GM19043 (cell line): ENCODE results near the gene MUC5B.
"Not testable (repeated sequence)": the region's sequence is repeated elsewhere in the genome, so short reads cannot be mapped to it uniquely, and the experiment has no call there.

Experiments
- ATAC-seq: cut with Tn5 transposase; IDR thresholded peaks from one replicate; pipeline ENCODE4 v1.9.1; 2021; ENCODE audit warnings: low read depth; ENCODE audit not compliant: unreplicated experiment

MUC5B gene

DNA sequence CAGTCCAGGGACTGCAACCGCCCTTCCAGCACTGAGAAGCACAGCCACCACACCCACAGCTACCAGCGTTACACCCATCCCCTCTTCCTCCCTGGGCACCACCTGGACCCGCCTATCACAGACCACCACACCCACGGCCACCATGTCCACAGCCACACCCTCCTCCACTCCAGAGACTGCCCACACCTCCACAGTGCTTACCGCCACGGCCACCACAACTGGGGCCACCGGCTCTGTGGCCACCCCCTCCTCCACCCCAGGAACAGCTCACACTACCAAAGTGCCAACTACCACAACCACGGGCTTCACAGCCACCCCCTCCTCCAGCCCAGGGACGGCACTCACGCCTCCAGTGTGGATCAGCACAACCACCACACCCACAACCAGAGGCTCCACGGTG lies 19.9 kb downstream of the MUC5B start:
- not testable (repeated sequence) for ATAC-seq

GRCh38 chr11:1243521-1243920 lies 20.7 kb downstream of the MUC5B start:
- not testable (repeated sequence) for ATAC-seq

DNA sequence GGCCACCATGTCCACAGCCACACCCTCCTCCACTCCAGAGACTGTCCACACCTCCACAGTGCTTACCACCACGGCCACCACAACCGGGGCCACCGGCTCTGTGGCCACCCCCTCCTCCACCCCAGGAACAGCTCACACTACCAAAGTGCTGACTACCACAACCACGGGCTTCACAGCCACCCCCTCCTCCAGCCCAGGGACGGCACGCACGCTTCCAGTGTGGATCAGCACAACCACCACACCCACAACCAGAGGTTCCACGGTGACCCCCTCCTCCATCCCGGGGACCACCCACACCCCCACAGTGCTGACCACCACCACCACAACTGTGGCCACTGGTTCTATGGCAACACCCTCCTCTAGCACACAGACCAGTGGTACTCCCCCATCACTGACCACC lies 21.7 kb downstream of the MUC5B start:
- ATAC-seq: not testable (repeated sequence)

DNA sequence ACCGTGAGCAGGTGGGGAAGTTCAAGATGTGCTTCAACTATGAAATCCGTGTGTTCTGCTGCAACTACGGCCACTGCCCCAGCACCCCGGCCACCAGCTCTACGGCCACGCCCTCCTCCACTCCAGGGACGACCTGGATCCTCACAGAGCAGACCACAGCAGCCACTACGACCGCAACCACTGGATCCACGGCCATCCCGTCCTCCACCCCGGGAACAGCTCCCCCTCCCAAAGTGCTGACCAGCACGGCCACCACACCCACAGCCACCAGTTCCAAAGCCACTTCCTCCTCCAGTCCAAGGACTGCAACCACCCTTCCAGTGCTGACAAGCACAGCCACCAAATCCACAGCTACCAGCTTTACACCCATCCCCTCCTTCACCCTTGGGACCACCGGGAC lies 22.9 kb downstream of the MUC5B start:
- not testable (repeated sequence) for ATAC-seq

GRCh38 chr11:1246301-1246700 lies 23.4 kb downstream of the MUC5B start:
- not testable (repeated sequence) for ATAC-seq

DNA sequence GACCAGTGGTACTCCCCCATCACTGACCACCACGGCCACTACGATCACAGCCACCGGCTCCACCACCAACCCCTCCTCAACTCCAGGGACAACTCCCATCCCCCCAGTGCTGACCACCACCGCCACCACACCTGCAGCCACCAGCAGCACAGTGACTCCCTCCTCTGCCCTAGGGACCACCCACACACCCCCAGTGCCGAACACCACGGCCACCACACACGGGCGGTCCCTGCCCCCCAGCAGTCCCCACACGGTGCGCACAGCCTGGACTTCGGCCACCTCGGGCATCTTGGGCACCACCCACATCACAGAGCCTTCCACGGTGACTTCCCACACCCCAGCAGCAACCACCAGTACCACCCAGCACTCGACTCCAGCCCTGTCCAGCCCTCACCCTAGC lies 24.2 kb downstream of the MUC5B start:
- ATAC-seq: not testable (repeated sequence)

DNA sequence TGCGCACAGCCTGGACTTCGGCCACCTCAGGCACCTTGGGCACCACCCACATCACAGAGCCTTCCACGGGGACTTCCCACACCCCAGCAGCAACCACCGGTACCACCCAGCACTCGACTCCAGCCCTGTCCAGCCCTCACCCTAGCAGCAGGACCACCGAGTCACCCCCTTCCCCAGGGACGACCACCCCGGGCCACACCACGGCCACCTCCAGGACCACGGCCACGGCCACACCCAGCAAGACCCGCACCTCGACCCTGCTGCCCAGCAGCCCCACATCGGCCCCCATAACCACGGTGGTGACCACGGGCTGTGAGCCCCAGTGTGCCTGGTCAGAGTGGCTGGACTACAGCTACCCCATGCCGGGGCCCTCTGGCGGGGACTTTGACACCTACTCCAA lies 26.1 kb downstream of the MUC5B start:
- not testable (repeated sequence) for ATAC-seq

GRCh38 chr11:1250411-1250810 lies 27.5 kb downstream of the MUC5B start:
- ATAC-seq: not testable (repeated sequence)

DNA sequence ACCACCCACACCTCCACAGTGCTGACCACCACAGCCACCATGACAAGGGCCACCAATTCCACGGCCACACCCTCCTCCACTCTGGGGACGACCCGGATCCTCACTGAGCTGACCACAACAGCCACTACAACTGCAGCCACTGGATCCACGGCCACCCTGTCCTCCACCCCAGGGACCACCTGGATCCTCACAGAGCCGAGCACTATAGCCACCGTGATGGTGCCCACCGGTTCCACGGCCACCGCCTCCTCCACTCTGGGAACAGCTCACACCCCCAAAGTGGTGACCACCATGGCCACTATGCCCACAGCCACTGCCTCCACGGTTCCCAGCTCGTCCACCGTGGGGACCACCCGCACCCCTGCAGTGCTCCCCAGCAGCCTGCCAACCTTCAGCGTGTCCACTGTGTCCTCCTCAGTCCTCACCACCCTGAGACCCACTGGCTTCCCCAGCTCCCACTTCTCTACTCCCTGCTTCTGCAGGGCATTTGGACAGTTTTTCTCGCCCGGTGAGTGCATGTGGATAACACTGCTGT lies 28.4 kb downstream of the MUC5B start:
- no peak for ATAC-seq

DNA sequence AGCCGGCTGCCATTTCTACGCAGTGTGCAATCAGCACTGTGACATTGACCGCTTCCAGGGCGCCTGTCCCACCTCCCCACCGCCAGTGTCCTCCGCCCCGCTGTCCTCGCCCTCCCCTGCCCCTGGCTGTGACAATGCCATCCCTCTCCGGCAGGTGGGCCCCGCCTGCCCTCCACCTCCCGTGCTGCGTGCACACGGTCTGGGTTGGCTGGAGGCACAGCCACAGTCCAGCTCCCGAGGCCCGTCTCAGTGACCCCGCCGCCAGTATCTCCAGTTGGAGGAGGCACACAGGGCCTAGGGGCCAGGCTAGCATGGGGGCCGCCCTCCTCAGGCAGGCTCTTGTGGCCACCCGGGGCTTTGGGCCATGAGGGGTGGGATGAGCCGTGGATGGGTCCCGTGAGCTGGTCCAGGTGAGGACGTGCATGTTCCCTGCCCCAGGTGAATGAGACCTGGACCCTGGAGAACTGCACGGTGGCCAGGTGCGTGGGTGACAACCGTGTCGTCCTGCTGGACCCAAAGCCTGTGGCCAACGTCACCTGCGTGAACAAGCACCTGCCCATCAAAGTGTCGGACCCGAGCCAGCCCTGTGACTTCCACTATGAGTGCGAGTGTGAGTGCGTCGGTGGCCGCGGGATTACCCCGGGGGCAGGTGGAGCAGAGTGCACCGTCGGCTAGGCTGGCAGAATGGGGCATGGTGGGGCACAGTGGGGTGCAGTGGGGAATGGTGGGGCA lies 29.7 kb downstream of the MUC5B start:
- ATAC-seq: no peak

- ATAC-seq: no peak
These were observed 30.2 kb downstream of the MUC5B start for GRCh38 chr11:1253103-1253485.

DNA sequence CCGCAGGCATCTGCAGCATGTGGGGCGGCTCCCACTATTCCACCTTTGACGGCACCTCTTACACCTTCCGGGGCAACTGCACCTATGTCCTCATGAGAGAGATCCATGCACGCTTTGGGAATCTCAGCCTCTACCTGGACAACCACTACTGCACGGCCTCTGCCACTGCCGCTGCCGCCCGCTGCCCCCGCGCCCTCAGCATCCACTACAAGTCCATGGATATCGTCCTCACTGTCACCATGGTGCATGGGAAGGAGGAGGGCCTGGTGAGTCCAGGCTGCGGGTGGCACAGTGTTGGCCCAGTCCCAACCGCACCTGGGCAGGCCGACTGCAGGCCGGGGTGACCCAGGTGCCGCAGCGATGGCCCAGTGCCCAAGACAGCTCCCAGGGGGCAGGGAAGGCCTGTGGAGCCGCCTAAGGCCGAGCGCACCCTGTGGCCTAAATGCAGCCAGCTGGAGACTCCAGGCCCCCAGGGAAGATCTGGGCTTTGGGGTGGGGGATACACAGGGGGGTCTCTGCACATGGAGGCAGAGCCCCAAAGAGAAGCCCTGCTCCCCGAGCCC lies 31.3 kb downstream of the MUC5B start:
- ATAC-seq: no peak

DNA sequence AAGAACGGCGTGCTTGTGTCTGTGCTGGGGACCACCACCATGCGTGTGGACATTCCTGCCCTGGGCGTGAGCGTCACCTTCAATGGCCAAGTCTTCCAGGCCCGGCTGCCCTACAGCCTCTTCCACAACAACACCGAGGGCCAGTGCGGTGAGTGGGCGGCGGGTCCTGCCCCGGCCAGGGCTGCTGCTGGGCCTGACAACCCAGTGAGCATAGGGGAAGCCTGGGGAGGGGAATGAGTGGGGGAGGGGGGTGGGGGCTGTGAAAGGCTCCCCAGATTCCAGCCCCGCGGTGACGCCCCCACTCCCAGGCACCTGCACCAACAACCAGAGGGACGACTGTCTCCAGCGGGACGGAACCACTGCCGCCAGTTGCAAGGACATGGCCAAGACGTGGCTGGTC lies 31.9 kb downstream of the MUC5B start:
- no peak for ATAC-seq

GRCh38 chr11:1255151-1255550 lies 32.3 kb downstream of the MUC5B start:
- ATAC-seq: no peak

DNA sequence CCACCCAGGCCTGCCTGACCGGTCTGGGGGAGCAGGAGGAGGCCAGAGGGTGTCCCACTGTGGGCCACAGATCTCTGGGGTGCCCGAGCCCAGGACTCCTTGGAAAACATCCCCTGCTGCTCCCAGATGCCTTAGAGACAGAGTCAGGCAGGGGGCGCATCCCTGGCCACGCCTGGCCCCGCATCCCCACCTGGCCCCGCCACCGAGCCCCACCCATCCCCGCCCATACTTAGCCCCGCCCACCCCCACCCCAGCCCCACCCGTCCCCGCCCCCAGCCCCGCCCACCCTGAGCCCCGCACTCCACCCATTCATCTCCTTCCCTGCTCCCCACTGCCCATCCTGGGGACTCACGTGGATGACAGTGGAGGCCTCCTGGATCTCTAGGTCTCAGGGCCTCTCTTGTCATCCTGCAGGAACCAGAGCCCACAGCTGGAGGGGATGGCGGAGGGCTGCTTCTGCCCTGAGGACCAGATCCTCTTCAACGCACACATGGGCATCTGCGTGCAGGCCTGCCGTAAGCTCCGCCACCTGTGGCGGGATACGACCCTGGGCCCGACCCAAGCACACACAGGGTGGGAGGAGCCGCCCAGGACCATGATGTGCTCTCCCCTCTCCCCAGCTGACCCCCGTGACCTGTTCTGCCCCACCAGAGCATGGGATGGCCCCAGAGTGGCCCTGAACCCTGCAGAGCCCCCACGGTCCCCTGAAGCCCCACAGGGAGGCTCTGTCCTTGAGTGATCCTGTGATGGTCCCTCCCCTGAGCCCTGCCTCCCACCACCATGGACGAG lies 33.6 kb downstream of the MUC5B start:
- no peak for ATAC-seq

- no peak for ATAC-seq
These were observed 34.5 kb downstream of the MUC5B start for GRCh38 chr11:1257366-1257765.

DNA sequence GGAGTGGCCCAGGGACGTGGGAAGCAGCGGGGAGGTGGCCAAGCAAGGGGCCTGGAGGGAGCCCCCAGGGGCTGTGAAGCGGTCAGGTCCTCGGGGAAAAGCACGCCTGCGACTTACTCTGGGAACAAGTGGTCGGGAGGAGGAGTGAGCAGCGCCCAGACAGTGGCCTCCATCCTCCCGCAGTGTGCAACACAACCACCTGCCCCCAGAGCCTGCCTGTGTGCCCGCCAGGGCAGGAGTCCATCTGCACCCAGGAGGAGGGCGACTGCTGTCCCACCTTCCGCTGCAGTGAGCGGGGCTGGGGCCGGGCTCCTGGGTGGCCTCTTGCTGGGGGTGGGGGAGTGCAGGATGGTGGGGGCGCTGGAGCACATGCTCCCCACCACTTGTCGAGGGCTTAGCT lies 35.0 kb downstream of the MUC5B start:
- ATAC-seq: no peak

DNA sequence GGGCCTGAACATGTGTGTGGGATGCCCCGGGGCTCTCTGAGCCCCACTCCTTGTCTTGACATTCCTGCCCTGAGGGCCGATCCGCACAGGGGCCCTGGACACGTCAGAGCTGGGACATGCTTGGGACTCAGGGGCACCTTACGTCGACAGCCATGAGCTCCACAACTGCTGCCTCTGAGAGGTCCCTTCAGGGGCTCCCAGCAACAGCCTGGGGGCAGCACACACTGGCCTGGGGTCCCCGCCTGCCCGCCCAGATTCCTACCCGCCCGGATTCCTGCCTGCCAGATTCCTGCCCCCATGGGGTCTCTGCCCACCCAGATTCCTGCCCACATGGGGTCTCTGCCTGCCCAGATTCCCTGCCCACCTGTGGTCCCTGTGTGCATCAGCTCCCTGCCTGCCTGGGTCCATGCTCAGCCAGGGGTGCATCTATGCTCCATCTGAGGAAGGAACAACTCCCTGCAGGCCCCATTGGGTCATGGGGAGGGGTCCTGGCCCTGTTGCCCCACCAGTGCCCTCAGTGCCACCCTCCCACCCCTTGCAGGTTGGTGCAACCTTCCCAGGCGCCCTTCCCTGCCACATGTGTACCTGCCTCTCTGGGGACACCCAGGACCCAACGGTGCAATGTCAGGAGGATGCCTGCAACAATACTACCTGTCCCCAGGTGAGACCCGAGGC lies 35.7 kb downstream of the MUC5B start:
- no peak for ATAC-seq

- ATAC-seq: no peak
These were observed 36.2 kb downstream of the MUC5B start for GRCh38 chr11:1259076-1259461.

- no peak for ATAC-seq
These were observed 36.7 kb downstream of the MUC5B start for GRCh38 chr11:1259561-1259960.

DNA sequence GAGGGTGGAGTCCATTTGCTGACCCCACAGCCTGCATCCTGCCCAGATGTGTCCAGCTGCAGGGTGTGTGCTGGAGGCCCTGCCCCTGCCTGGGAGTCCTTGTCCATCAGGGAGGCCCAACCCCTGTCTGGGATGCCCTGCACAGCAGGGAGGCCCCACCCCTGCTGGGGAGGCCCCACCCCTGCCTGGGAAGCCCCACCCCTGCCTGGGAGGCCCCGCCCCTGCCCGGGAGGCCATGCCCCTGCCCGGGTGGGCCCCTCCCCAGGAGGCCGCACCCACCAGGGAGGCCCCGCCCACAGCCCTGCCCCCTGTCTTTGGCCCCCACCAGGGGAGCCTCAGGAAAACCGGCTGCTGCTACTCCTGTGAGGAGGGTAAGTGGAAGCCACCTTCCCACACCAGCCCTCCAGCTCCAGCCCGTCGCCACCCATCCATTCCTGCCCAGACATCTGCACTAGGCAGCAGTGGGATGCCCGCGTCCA lies 37.2 kb downstream of the MUC5B start:
- no peak for ATAC-seq
